ENCODE measurements around the gene ACAP3.

Gene ACAP3

DNA sequence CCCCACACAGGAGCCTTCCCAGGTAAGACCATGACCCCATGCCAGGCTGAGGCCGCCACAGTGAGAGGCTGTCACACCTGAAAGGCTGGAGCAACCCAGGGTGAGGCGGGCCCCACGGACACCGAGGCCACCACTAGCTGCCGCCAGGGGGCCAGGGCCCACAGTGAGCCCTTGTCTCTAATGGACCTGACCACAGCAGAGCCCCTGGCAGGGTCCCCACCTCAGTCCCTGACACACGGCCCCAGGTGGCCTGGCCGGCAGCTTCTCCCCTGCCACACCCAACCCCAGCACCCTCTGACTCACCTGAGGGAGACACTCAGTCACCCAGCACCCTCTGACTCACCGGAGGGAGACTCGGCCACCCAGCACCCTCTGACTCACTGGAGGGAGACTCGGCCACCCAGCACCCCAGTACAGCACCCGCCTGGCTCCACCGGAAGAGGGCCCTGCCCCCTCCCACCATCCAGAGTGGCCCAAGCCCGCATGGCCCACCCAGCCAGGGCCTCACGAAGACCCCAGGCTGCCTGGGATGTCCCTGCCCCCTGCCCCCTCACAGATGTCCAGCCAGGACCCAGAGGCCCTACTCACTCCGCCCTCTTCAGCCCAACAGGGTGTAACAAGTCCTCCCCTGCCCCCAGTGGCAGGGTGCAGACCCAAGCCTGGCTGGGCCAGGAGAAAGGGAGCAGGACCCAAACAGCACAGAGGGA lies 37.1 kb upstream of the ACAP3 start:
- Histone ChIP-seq H3K9ac (ENCODE audit: low read length in 5 of 5) (peak overlapping the region in 1 of 5 donors; percentile 25), H3K4me3 (ENCODE audit: low read depth in 1 of 5, low read length in 5 of 5) (no peak overlapping the region), H3K9me3 (ENCODE audit: control insufficient read depth in 5 of 5, low read length in 5 of 5) (no peaks in the 10 kb centered on the region), H3K36me3 (ENCODE audit: control insufficient read depth in 5 of 5, insufficient read depth in 5 of 5, low read length in 5 of 5) (peaks cover 0 to 24% (median 22%) of the 10 kb centered on the region in 5 donors), H3K4me1 (ENCODE audit: control insufficient read depth in 5 of 5, insufficient read depth in 5 of 5, low read length in 5 of 5) (peaks cover 0 to 47% (median 39%) of the 10 kb centered on the region in 5 donors), H3K27me3 (ENCODE audit: control insufficient read depth in 5 of 5, insufficient read depth in 4 of 5, low read length in 5 of 5) (no peaks in the 10 kb centered on the region), H3K27ac (ENCODE audit: low read depth, low read length) (no peak overlapping the region)

DNA sequence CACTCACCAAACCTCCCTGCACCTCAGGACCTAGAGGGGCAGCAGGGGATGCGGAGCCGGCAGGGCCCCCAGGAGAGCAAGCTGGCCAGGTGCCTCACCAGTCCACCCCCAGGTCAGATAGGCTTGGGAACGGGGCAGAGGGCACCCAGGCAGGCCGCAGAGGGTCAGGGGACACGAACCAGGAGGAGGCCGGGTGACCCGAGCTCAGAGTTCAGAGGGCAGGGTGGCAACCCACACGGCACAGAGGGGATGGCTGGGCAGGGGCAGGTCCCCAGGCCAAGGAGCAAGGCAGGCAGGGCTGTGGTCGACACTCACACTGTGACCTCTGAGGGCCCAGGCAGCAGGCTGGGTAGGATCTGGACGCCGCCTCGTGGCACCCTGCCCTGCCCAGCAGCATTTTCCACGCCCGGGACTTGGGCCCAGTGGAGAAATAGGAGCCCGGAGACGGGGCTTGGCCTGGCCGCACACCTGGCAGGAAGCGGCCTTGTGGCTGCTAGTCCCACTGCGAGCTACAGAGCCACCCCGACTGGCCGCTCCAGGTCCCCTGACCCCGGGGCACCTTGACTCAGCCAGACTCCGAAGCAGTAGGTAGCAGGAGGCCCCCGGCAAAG lies 36.2 kb upstream of the ACAP3 start:
- Histone ChIP-seq H3K4me1 (ENCODE audit: control insufficient read depth in 5 of 5, insufficient read depth in 5 of 5, low read length in 5 of 5) (peaks cover 0 to 47% (median 39%) of the 10 kb centered on the region in 5 donors), H3K27ac (ENCODE audit: low read depth, low read length) (no peak overlapping the region), H3K27me3 (ENCODE audit: control insufficient read depth in 5 of 5, insufficient read depth in 4 of 5, low read length in 5 of 5) (no peaks in the 10 kb centered on the region), H3K36me3 (ENCODE audit: control insufficient read depth in 5 of 5, insufficient read depth in 5 of 5, low read length in 5 of 5) (peaks cover 0 to 33% (median 31%) of the 10 kb centered on the region in 5 donors), H3K4me3 (ENCODE audit: low read depth in 1 of 5, low read length in 5 of 5) (no peak overlapping the region), H3K9me3 (ENCODE audit: control insufficient read depth in 5 of 5, low read length in 5 of 5) (no peaks in the 10 kb centered on the region), H3K9ac (ENCODE audit: low read length in 5 of 5) (peak overlapping the region in 2 of 5 donors; percentile 16 to 56)

DNA sequence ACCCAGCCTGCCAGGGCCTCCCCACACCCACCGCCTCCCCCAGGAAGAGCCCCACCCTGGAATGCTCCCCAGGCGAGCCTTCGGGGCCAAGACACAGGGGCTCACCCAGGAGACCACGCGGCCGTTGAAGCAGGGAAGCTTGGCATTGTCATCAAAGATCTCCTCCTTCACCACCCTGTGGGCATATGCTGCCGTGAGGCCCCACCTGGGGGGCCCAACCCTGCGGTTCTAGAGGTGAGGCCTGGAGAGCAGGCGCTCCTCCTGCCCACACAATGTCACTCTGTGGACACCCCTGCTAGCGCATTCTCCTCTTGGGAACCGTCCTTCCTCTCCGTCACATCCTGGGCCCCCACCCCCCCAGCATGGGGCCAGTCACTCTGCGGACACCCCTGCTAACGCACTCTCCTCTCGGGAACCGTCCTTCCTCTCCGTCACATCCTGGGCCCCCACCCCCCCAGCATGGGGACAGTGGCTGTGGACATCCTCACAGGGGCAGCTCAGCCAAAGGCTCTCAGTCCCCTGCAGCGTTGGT lies 34.9 kb upstream of the ACAP3 start:
- Histone ChIP-seq H3K4me1 (ENCODE audit: control insufficient read depth in 5 of 5, insufficient read depth in 5 of 5, low read length in 5 of 5) (peaks cover 0 to 38% (median 27%) of the 10 kb centered on the region in 5 donors), H3K27me3 (ENCODE audit: control insufficient read depth in 5 of 5, insufficient read depth in 4 of 5, low read length in 5 of 5) (no peaks in the 10 kb centered on the region), H3K27ac (ENCODE audit: low read depth, low read length) (no peak overlapping the region), H3K4me3 (ENCODE audit: low read depth in 1 of 5, low read length in 5 of 5) (no peak overlapping the region), H3K9me3 (ENCODE audit: control insufficient read depth in 5 of 5, low read length in 5 of 5) (no peaks in the 10 kb centered on the region), H3K36me3 (ENCODE audit: control insufficient read depth in 5 of 5, insufficient read depth in 5 of 5, low read length in 5 of 5) (peaks cover 0 to 42% (median 39%) of the 10 kb centered on the region in 5 donors), H3K9ac (ENCODE audit: low read length in 5 of 5) (no peak overlapping the region)

DNA sequence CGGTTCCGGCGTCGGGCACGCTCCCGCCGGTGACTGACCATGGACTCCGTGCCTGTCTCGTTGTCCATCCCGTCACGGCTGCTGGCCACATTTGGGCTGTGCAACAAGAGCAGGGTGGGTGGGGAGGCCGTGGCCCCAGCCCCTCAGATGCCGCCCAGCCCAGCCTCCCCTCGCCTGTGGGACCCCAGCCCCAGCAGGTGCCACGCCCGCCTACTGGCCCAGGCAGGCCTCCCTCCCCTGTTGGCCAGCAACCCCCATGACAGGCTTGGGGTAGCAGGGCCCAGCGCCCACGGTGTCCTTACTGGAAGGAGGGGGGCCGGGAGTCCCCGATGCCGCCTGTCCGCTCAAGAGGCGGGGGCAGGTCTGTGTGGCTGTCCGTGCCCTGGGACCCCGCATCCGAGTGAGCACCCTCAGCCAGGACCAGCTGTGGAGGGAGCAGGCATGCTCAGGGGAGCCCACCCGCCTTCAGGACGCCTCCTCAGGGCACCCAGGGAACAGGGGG lies 34.4 kb upstream of the ACAP3 start:
- no peak overlapping the region for H3K27ac ChIP-seq (ENCODE audit: low read depth, low read length)
- H3K9ac ChIP-seq (ENCODE audit: low read length in 5 of 5), result no peak overlapping the region
- peaks cover 0 to 33% (median 22%) of the 10 kb centered on the region in 5 donors for H3K4me1 ChIP-seq (ENCODE audit: control insufficient read depth in 5 of 5, insufficient read depth in 5 of 5, low read length in 5 of 5)
- H3K4me3 ChIP-seq (ENCODE audit: low read depth in 1 of 5, low read length in 5 of 5), result no peak overlapping the region
- H3K36me3 ChIP-seq (ENCODE audit: control insufficient read depth in 5 of 5, insufficient read depth in 5 of 5, low read length in 5 of 5), result peaks cover 0 to 47% (median 43%) of the 10 kb centered on the region in 5 donors
- H3K9me3 ChIP-seq (ENCODE audit: control insufficient read depth in 5 of 5, low read length in 5 of 5), result no peaks in the 10 kb centered on the region
- H3K27me3 ChIP-seq (ENCODE audit: control insufficient read depth in 5 of 5, insufficient read depth in 4 of 5, low read length in 5 of 5), result no peaks in the 10 kb centered on the region

DNA sequence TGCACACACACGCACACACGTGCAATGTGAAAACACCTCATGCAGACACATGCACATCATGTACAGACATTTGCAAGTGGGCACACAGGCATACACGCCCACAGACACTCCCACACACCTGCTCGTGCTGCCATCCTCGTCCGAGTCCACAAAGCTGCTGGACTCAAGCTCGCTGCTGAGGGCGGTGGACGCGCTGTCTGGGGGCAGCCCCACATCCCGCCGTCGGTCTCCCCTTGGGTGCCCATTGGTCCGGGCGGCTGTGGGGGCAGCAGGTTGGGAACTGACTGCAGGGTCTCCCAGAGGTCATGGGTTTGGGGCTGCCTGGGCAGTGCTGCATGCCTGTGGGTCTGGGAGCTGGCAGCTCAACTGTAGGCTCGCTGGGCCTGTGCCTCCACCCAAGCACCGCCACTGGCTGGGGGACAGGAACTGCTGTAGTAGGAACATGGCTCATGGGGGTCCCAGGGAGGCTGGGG lies 33.9 kb upstream of the ACAP3 start:
- no peaks in the 10 kb centered on the region for H3K9me3 ChIP-seq (ENCODE audit: control insufficient read depth in 5 of 5, low read length in 5 of 5)
- no peak overlapping the region for H3K27ac ChIP-seq (ENCODE audit: low read depth, low read length)
- H3K4me3 ChIP-seq (ENCODE audit: low read depth in 1 of 5, low read length in 5 of 5), result no peak overlapping the region
- H3K27me3 ChIP-seq (ENCODE audit: control insufficient read depth in 5 of 5, insufficient read depth in 4 of 5, low read length in 5 of 5), result no peaks in the 10 kb centered on the region
- no peak overlapping the region for H3K9ac ChIP-seq (ENCODE audit: low read length in 5 of 5)
- H3K36me3 ChIP-seq (ENCODE audit: control insufficient read depth in 5 of 5, insufficient read depth in 5 of 5, low read length in 5 of 5), result peaks cover 0 to 50% (median 43%) of the 10 kb centered on the region in 5 donors
- H3K4me1 ChIP-seq (ENCODE audit: control insufficient read depth in 5 of 5, insufficient read depth in 5 of 5, low read length in 5 of 5), result peaks cover 0 to 27% (median 17%) of the 10 kb centered on the region in 5 donors

DNA sequence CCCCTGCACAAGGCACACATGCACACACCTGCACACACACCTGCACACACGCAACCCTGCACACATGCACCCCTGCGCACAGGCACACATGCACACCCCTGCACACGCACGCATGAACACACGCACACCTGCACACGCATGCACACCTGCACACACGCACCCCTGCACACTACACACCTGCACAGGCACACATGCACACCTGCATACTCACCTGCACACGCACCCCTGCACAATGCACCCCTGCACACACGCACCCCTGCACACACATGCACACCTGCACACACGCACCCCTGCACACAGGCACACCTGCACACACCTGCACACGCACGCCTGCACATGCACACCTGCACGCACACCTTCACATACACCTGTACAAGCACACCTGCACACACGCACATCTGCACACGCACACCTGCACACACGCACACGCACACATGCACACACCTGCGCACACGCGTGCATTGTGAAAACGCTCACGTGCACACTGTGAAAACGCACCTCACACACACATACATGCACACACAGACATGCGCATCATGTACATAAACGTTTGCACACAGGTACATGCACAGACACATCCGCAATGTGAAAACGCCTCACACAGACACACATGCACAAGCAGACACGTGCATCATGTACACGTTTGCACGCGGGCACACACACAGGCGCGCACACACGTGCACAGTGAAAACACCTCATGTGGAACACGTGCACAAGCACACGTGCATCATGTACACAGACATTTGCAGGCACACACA lies 33.2 kb upstream of the ACAP3 start:
- Histone ChIP-seq H3K36me3 (ENCODE audit: control insufficient read depth in 5 of 5, insufficient read depth in 5 of 5, low read length in 5 of 5) (peaks cover 0 to 56% (median 43%) of the 10 kb centered on the region in 5 donors), H3K27ac (ENCODE audit: low read depth, low read length) (no peak overlapping the region), H3K4me1 (ENCODE audit: control insufficient read depth in 5 of 5, insufficient read depth in 5 of 5, low read length in 5 of 5) (peaks cover 0 to 21% (median 11%) of the 10 kb centered on the region in 5 donors), H3K4me3 (ENCODE audit: low read depth in 1 of 5, low read length in 5 of 5) (no peak overlapping the region), H3K9me3 (ENCODE audit: control insufficient read depth in 5 of 5, low read length in 5 of 5) (no peaks in the 10 kb centered on the region), H3K27me3 (ENCODE audit: control insufficient read depth in 5 of 5, insufficient read depth in 4 of 5, low read length in 5 of 5) (no peaks in the 10 kb centered on the region), H3K9ac (ENCODE audit: low read length in 5 of 5) (no peak overlapping the region)

DNA sequence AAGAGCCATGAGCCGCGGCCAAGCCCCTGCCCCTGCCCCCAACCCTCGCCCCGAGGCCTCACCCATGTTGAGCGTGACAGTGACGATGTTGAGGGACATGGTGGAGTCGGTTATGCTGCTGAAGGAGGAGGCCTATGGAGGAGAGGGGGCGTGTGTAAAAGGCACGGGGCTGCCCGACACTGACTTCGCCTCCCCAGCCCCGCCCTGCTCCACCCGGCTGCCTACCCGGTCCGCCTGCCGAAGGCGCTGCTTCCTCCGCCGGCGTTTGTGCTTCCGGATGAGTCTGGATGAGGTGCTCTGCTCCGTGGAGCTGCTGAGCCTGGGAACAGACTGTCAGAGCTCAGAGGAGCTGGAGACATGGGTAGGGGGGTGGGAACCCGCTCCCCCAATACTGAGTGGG lies 32.5 kb upstream of the ACAP3 start:
- Histone ChIP-seq H3K9me3 (ENCODE audit: control insufficient read depth in 5 of 5, low read length in 5 of 5) (no peaks in the 10 kb centered on the region), H3K4me3 (ENCODE audit: low read depth in 1 of 5, low read length in 5 of 5) (no peak overlapping the region), H3K27me3 (ENCODE audit: control insufficient read depth in 5 of 5, insufficient read depth in 4 of 5, low read length in 5 of 5) (no peaks in the 10 kb centered on the region), H3K27ac (ENCODE audit: low read depth, low read length) (no peak overlapping the region), H3K9ac (ENCODE audit: low read length in 5 of 5) (no peak overlapping the region), H3K36me3 (ENCODE audit: control insufficient read depth in 5 of 5, insufficient read depth in 5 of 5, low read length in 5 of 5) (peaks cover 0 to 63% (median 45%) of the 10 kb centered on the region in 5 donors), H3K4me1 (ENCODE audit: control insufficient read depth in 5 of 5, insufficient read depth in 5 of 5, low read length in 5 of 5) (peaks cover 0 to 13% (median 3%) of the 10 kb centered on the region in 5 donors)

DNA sequence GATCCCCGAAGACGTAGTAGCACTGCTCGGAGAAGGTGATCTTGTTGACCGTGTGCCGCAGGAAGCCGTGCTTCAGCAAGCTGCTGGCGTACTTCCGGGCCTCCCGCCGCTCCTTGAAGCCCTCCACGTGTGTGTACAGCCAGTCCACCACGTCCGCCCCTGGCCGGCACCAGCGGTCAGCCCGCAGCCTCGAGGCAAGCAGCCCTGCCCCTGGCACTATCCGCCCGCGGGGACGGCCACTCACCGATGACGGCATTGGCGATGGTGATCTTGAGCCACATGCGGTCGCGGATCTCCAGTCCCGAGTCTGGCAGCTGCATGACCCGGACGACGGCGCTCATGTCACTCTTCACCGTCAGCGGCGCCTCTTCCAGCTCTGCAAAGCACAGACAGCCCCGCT lies 30.5 kb upstream of the ACAP3 start:
- Histone ChIP-seq H3K27ac (ENCODE audit: low read depth, low read length) (no peak overlapping the region), H3K36me3 (ENCODE audit: control insufficient read depth in 5 of 5, insufficient read depth in 5 of 5, low read length in 5 of 5) (peaks cover 0 to 64% (median 45%) of the 10 kb centered on the region in 5 donors)

DNA sequence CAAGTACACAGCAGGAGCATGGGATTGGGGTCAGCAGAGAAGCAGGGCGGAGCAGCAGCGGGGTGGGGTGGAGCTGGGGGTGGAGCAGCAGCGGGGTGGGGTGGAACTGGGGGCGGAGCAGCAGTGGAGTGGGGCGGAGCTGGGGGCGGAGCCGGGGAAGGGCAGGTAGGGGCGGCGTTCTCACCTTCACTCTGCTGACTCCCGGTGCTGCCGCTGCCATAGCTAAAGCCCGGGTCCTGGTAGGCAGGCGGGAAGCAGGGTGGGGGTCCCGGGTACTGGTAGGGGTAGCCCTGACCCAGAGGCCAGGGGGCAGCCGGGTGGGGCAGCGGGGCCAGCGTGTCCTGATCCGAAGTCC lies 30.0 kb upstream of the ACAP3 start:
- Histone ChIP-seq H3K4me3 (ENCODE audit: low read depth in 1 of 5, low read length in 5 of 5) (no peak overlapping the region), H3K36me3 (ENCODE audit: control insufficient read depth in 5 of 5, insufficient read depth in 5 of 5, low read length in 5 of 5) (peaks cover 0 to 64% (median 45%) of the 10 kb centered on the region in 5 donors), H3K9ac (ENCODE audit: low read length in 5 of 5) (no peak overlapping the region), H3K27ac (ENCODE audit: low read depth, low read length) (no peak overlapping the region), H3K4me1 (ENCODE audit: control insufficient read depth in 5 of 5, insufficient read depth in 5 of 5, low read length in 5 of 5) (peaks cover 0 to 8% (median 3%) of the 10 kb centered on the region in 5 donors), H3K27me3 (ENCODE audit: control insufficient read depth in 5 of 5, insufficient read depth in 4 of 5, low read length in 5 of 5) (no peaks in the 10 kb centered on the region), H3K9me3 (ENCODE audit: control insufficient read depth in 5 of 5, low read length in 5 of 5) (no peaks in the 10 kb centered on the region)

More for the DNA sequence above, 30.5 kb upstream of the ACAP3 start:
- Histone ChIP-seq H3K4me3 (ENCODE audit: low read depth in 1 of 5, low read length in 5 of 5) (no peak overlapping the region), H3K4me1 (ENCODE audit: control insufficient read depth in 5 of 5, insufficient read depth in 5 of 5, low read length in 5 of 5) (peaks cover 0 to 6% (median 2%) of the 10 kb centered on the region in 5 donors), H3K9ac (ENCODE audit: low read length in 5 of 5) (no peak overlapping the region), H3K9me3 (ENCODE audit: control insufficient read depth in 5 of 5, low read length in 5 of 5) (no peaks in the 10 kb centered on the region), H3K27me3 (ENCODE audit: control insufficient read depth in 5 of 5, insufficient read depth in 4 of 5, low read length in 5 of 5) (no peaks in the 10 kb centered on the region)

All from subcutaneous abdominal adipose tissue (tissue), 5 donors.